ENCODE measurements around the gene ULBP3.

The ULBP3 gene

GRCh38 chr6:150043096-150043495 is 25.8 kb downstream of the ULBP3 start:
- no peak for TF ChIP-seq ZNF274 (IDR thresholded peaks at IDR 0.05; ENCODE audit: low read depth, low read length)
- H3K4me3 ChIP-seq (ENCODE audit: low read length): no peak overlapping the region

GRCh38 chr6:150038202-150039062 is 30.5 kb downstream of the ULBP3 start:
- TF ChIP-seq ZNF274 (IDR thresholded peaks at IDR 0.05; ENCODE audit: low read depth, low read length): no peak
- H3K4me3 ChIP-seq (ENCODE audit: low read length): no peak overlapping the region

DNA sequence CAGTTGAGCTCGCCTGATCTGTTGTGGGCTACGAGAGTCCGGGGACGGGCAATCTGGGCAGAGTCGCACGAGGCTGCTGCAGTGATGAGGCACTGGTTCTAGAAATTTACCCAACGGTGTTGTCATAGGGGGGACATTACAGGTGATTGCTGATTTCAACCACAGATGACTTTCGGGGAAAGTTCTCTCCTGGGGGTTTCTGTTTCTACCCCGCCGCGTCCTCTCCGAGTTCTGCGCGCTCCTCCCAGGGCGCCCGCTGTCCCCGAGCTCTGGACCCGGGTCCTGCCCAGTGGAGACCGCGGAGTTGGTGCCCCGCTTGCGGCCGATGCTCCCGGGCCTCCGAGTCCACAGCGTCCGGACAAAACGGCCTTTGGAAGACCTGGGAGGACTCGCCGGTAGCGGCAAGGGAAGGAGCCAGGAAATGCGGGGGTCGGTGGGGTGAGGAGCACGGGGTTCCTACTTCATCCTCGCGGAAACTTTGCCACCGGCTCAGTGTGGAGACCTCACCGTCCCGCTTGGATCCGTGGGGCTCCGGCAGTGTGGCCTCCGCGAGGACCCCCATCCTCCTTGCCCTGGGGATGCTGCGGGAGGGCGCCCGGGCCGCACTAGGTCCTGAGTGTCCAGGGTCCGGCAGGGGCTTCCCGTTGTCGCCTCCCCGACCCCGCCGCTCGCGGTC is 31.3 kb downstream of the ULBP3 start:
- H3K4me3 ChIP-seq (ENCODE audit: low read length): no peak overlapping the region
- TF ChIP-seq ZNF274 (IDR thresholded peaks at IDR 0.05; ENCODE audit: low read depth, low read length): no peak

DNA sequence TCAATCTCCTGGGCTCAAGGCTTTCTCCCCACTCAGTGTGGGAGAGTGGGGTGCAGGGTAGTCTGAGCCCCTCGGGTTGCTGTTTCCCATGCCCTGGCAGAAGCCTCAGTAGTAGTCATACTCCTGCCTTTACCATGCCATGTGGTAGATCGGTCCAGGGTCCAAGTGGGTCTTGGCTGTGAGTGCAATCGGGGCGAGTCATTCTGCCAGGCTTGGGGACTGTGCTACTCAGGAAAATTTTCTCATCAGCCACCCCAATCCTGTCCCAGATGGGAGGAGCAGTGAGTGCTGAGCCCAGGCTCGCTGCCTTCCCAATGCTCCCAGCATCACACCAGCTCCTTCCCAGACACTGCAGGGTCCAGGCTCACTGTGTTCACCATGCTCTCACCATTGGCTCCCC is 32.8 kb downstream of the ULBP3 start:
- no peak overlapping the region for H3K4me3 ChIP-seq (ENCODE audit: low read length)
- no peak for TF ChIP-seq ZNF274 (IDR thresholded peaks at IDR 0.05; ENCODE audit: low read depth, low read length)

GRCh38 chr6:150033207-150033771 is 35.6 kb downstream of the ULBP3 start:
- H3K4me3 ChIP-seq (ENCODE audit: low read length): no peak overlapping the region
- no peak for TF ChIP-seq ZNF274 (IDR thresholded peaks at IDR 0.05; ENCODE audit: low read depth, low read length)

DNA sequence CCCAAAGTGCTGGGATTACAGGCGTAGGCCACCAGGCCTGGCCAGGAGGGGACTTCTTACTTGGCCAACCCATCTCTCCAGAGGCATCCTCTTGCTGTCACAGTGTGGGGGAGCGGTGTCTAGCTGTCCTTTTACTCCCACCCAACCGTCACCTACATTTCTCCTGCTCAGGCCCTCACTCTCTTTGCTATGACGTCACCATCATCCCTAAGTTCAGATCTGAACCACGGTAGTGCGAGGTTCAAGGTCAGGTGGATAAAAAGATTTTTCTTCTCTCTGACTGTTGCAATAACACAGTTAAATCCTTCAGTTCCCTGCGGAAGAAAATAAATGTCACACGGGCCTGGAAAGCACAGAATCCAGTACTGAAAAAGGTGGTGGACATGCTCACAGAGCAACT is 36.3 kb downstream of the ULBP3 start:
- no peak overlapping the region for H3K4me3 ChIP-seq (ENCODE audit: low read length)
- no peak for TF ChIP-seq ZNF274 (IDR thresholded peaks at IDR 0.05; ENCODE audit: low read depth, low read length)

GRCh38 chr6:150030611-150031010 is 38.3 kb downstream of the ULBP3 start:
- H3K4me3 ChIP-seq (ENCODE audit: low read length): no peak overlapping the region
- TF ChIP-seq ZNF274 (IDR thresholded peaks at IDR 0.05; ENCODE audit: low read depth, low read length): no peak

DNA sequence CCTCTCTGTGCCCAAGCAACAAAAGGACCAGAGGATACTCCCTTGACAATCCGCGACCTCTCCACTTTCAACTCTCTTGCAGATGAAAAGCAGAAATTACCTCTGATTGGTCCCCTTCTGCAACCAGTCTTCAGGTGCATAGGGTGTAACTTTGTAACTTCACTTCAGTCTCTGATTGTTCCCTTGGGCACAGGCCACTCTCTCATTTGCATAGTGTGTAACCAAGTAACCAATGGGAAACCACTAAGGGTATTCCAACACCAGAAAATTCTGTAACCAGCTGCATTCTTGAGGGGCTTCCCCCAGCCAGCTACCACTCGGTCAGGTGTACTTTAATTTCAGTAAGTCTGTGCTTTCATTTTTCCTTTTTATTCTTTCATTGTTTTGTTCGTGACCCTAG is 39.2 kb downstream of the ULBP3 start:
- TF ChIP-seq ZNF274 (IDR thresholded peaks at IDR 0.05; ENCODE audit: low read depth, low read length): no peak

GRCh38 chr6:150029276-150029675 is 39.6 kb downstream of the ULBP3 start:
- no peak overlapping the region for H3K4me3 ChIP-seq (ENCODE audit: low read length)
- no peak for TF ChIP-seq ZNF274 (IDR thresholded peaks at IDR 0.05; ENCODE audit: low read depth, low read length)

More for the DNA sequence above, 39.2 kb downstream of the ULBP3 start:
- no peak overlapping the region for H3K4me3 ChIP-seq (ENCODE audit: low read length)

- TF ChIP-seq ZNF274 (IDR thresholded peaks at IDR 0.05; ENCODE audit: low read depth, low read length): no peak
These were observed 40.1 kb downstream of the ULBP3 start for GRCh38 chr6:150028799-150029198.

DNA sequence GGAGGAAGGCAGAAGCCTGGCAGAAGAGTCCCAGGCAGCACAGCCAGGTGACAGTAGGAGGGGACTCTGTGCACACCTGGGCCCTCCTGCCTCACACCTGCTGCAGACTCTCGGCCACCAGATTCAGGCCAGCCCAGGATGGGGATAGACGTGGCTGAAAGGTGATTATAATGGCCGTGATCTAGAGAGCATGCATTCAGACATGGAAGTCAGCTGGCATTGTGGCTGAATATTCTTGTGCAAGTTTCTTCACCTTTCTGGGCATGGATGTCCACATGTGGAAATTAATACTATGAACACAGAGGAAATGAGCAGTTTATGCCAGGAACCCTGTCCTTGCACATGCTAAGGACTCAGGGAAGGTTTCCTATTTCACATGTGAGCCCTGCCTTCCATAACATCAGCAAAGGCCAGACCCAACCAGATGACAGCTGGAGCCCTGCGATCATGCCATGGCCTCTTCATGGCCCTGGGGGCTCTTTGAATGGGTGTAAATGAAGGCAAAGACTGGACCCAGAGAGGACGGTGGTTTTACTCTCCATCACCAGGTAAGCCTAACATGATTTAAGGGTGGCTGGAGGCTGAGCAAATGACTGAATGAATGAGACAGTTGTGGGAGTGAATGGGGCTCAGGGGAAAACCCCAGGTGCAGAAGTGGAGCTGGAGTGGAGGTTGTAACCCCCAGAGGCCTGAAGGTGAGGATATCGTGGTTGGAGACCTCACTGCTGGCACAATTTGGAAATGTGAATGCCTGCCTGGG is 40.9 kb downstream of the ULBP3 start:
- H3K4me3 ChIP-seq (ENCODE audit: low read length): no peak overlapping the region
- TF ChIP-seq ZNF274 (IDR thresholded peaks at IDR 0.05; ENCODE audit: low read depth, low read length): no peak

More at GRCh38 chr6:150028799-150029198, 40.1 kb downstream of the ULBP3 start:
- no peak overlapping the region for H3K4me3 ChIP-seq (ENCODE audit: low read length)

- H3K4me3 ChIP-seq (ENCODE audit: low read length): no peak overlapping the region
- TF ChIP-seq ZNF274 (IDR thresholded peaks at IDR 0.05; ENCODE audit: low read depth, low read length): no peak
These were observed 41.7 kb downstream of the ULBP3 start for GRCh38 chr6:150026976-150027805.

DNA sequence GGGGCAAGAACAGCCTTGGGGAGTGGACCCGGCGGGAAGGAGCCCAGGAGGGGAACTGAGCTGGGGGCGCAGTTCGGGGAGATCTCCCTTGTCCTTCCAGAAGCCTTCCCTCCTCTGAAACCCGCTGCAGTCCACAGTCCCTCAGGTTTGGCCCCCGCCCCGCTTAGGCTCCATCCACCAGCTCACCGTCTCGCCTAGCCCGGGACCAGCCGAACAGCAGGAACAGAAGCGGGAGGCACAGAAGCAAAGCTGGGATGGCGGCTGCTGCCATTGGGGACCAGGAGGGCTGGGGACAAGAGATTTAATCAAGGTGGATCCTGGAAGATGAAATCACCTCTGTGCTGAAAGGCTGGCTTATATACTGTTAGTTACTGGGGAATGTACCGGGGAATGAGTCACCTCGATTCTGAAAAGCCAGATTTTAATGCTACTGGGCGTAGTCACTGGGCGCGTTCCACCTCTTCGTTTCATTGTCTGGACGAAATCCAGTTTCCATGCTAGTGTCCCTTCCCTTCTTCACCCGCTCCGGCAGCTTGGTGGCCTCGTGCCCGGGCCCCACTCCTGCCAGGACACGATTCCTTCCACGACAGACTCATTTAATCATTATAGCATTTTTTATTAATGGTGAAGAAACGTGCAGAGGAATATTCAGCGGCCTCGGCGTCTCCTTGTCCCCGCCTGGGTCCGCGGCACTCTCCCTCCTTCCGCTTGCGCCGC is 43.6 kb downstream of the ULBP3 start, which contains the start of gene RAET1L:
RAET1L (minus strand) TSS at position 332 of the 717 bp plus-strand sequence; CDS start at position 271, 61 bp downstream.
- no peak for TF ChIP-seq ZNF274 (IDR thresholded peaks at IDR 0.05; ENCODE audit: low read depth, low read length)
- no peak within 1 kb of the TSS for H3K4me3 ChIP-seq (ENCODE audit: low read length)

Data from GM08714 (cell line).